Skeletal muscle satellite cell (primary cell): ENCODE results near the gene KDM3B.
"Not testable (repeated sequence)": the region's sequence is repeated elsewhere in the genome, so short reads cannot be mapped to it uniquely, and the experiment has no call there.

Experiments
- H3K27me3 ChIP-seq: 2 replicates; pipeline ENCODE4 v1.7.0; 2013; ENCODE audit warnings: low read length; ENCODE audit not compliant: control insufficient read depth, insufficient read depth
- H3K36me3 ChIP-seq: 2 replicates; pipeline ENCODE4 v1.7.0; 2013; ENCODE audit warnings: mild to moderate bottlenecking, control low read depth, low read length; ENCODE audit not compliant: insufficient read depth
- H3K4me1 ChIP-seq: 2 replicates; pipeline ENCODE4 v1.7.0; 2013; ENCODE audit warnings: low read length; ENCODE audit not compliant: control insufficient read depth, insufficient read depth
- H3K4me2 ChIP-seq: 2 replicates; pipeline ENCODE4 v1.7.0; 2013; ENCODE audit warnings: mild to moderate bottlenecking, low read length
- H3K4me3 ChIP-seq: 2 replicates; pipeline ENCODE4 v1.7.0; 2013; ENCODE audit warnings: low read length
- H3K9ac ChIP-seq: 2 replicates; pipeline ENCODE4 v1.7.0; 2013; ENCODE audit warnings: mild to moderate bottlenecking, low read depth, low read length, moderate library complexity
- H3K9me3 ChIP-seq: replicated peaks from 2 replicates; pipeline ENCODE4 v1.7.0; 2013; ENCODE audit warnings: mild to moderate bottlenecking, control low read depth, low read length

The KDM3B gene

GRCh38 chr5:138466125-138466899 is 113.8 kb downstream of the KDM3B start:
- Histone ChIP-seq H3K9me3 (no peaks in the 10 kb centered on the region), H3K4me1 (peaks cover 22% of the 10 kb centered on the region), H3K9ac (peak overlapping the region; percentile 86), H3K36me3 (peaks cover 36% of the 10 kb centered on the region), H3K27me3 (no peaks in the 10 kb centered on the region), H3K4me3 (peak overlapping the region; percentile 86), H3K4me2 (peak overlapping the region; percentile 99)

- Histone ChIP-seq H3K9ac (peak overlapping the region; percentile 86), H3K4me3 (peak overlapping the region; percentile 86), H3K36me3 (peaks cover 36% of the 10 kb centered on the region)
Measured at GRCh38 chr5:138466900-138467710, 114.6 kb downstream of the KDM3B start.

DNA sequence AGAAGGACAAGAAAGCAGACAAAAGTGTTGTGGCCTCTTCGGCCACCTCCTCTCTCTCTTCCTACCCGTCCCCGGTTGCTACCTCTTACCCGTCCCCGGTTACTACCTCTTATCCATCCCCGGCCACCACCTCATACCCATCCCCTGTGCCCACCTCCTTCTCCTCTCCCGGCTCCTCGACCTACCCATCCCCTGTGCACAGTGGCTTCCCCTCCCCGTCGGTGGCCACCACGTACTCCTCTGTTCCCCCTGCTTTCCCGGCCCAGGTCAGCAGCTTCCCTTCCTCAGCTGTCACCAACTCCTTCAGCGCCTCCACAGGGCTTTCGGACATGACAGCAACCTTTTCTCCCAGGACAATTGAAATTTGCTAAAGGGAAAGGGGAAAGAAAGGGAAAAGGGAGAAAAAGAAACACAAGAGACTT is 115.2 kb downstream of the KDM3B start:
- Histone ChIP-seq H3K9me3 (no peaks in the 10 kb centered on the region), H3K36me3 (peaks cover 36% of the 10 kb centered on the region), H3K9ac (peak overlapping the region; percentile 86), H3K27me3 (no peaks in the 10 kb centered on the region), H3K4me3 (peak overlapping the region; percentile 86), H3K4me1 (peaks cover 22% of the 10 kb centered on the region), H3K4me2 (peak overlapping the region; percentile 99)

More at GRCh38 chr5:138466900-138467710, 114.6 kb downstream of the KDM3B start:
- peaks cover 22% of the 10 kb centered on the region for H3K4me1 ChIP-seq
- H3K9me3 ChIP-seq, result no peaks in the 10 kb centered on the region
- no peaks in the 10 kb centered on the region for H3K27me3 ChIP-seq
- peak overlapping the region; percentile 99 for H3K4me2 ChIP-seq

- peaks cover 22% of the 10 kb centered on the region for H3K4me1 ChIP-seq
- H3K27me3 ChIP-seq, result no peaks in the 10 kb centered on the region
- H3K4me2 ChIP-seq, result peak overlapping the region; percentile 99
- peak overlapping the region; percentile 86 for H3K9ac ChIP-seq
- H3K4me3 ChIP-seq, result peak overlapping the region; percentile 86
- no peaks in the 10 kb centered on the region for H3K9me3 ChIP-seq
- peaks cover 36% of the 10 kb centered on the region for H3K36me3 ChIP-seq
Measured at GRCh38 chr5:138468133-138468965, 115.9 kb downstream of the KDM3B start.

DNA sequence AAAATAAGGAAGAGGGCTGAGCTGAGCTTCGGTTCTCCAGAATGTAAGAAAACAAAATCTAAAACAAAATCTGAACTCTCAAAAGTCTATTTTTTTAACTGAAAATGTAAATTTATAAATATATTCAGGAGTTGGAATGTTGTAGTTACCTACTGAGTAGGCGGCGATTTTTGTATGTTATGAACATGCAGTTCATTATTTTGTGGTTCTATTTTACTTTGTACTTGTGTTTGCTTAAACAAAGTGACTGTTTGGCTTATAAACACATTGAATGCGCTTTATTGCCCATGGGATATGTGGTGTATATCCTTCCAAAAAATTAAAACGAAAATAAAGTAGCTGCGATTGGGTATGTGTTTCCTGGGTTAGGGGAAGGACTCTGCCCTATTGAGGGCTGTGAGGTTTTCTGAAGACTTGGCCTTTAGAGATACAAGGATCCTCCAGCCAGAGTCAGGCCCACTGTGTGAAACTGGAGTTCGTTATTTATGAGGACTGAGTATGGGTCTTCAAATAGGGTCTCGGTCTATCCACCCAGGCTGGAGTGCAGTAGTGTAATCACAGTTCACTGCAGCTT is 116.6 kb downstream of the KDM3B start:
- H3K9me3 ChIP-seq, result no peaks in the 10 kb centered on the region
- peaks cover 22% of the 10 kb centered on the region for H3K4me1 ChIP-seq
- H3K27me3 ChIP-seq, result no peaks in the 10 kb centered on the region
- H3K4me3 ChIP-seq, result peak overlapping the region; percentile 86
- peaks cover 36% of the 10 kb centered on the region for H3K36me3 ChIP-seq
- peak overlapping the region; percentile 86 for H3K9ac ChIP-seq
- H3K4me2 ChIP-seq, result peak overlapping the region; percentile 99

DNA sequence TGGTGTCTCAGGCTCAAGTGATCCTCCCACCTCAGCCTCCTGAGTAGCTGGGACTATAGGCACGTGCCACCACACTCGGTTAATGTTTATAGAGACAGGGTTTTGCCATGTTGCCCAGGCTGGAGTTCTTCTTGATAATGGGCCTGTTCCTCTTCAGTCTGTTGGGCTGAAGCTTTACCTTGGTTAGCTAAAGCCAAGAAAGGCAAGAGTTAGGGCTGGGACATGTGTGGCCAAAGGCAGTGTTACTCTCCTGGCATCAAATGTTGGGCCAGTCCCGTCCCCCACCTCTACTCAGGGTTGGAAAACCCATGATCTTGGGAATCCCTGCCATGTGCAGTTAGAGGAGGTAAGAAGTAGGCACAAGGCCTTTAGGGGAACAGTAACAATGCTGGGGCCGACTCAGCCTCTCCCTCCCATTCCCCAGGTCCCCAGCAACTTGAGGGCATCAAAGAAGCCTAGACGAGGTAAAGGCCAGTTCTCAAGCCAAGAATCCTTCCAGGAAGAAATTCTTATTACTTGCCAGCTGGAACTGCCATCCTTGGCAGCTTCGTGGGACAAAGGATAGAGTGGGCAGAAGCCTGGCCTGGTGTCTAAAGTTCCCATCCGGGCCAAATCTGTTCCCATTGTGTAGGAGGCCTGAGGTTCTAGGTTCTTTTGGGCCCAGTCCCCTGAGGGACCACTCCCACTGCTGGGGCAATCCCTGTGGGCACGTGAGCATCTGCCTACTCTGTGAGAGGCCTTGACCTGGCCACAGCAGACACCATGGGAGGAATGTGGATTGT is 117.2 kb downstream of the KDM3B start:
- Histone ChIP-seq H3K4me2 (peak overlapping the region; percentile 99), H3K9ac (no peak overlapping the region), H3K4me1 (peaks cover 22% of the 10 kb centered on the region), H3K9me3 (no peaks in the 10 kb centered on the region), H3K36me3 (peaks cover 36% of the 10 kb centered on the region), H3K4me3 (no peak overlapping the region), H3K27me3 (no peaks in the 10 kb centered on the region)

GRCh38 chr5:138470322-138471051 is 118.0 kb downstream of the KDM3B start:
- Histone ChIP-seq H3K27me3 (no peaks in the 10 kb centered on the region), H3K36me3 (peaks cover 36% of the 10 kb centered on the region), H3K9me3 (no peaks in the 10 kb centered on the region), H3K4me3 (no peak overlapping the region), H3K9ac (no peak overlapping the region), H3K4me1 (peaks cover 22% of the 10 kb centered on the region), H3K4me2 (no peak overlapping the region)

GRCh38 chr5:138471052-138471361 is 118.5 kb downstream of the KDM3B start:
- H3K27me3 ChIP-seq, result no peaks in the 10 kb centered on the region
- peaks cover 32% of the 10 kb centered on the region for H3K36me3 ChIP-seq
- peaks cover 22% of the 10 kb centered on the region for H3K4me1 ChIP-seq
- no peaks in the 10 kb centered on the region for H3K9me3 ChIP-seq
- H3K9ac ChIP-seq, result no peak overlapping the region
- H3K4me3 ChIP-seq, result no peak overlapping the region
- no peak overlapping the region for H3K4me2 ChIP-seq

DNA sequence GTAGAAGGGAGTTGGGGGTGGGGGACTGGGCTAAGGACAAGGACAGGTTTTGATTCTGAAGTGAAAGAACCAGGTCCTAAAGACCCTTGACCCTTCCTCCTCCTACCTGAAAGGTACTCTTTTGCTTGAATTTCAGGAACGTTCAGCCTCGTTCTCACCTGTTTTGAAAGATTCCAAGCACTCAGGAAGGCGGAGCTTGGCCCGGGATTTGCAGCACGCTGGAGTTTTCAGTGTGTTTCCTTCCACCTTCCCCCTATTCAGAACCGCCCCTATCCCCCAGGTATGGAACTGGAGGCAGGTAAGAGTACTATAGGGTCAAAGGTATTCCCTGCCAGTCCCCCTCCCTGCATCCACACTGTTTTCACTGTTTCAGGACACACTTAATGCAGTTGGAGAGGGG is 119.9 kb downstream of the KDM3B start:
- Histone ChIP-seq H3K9ac (no peak overlapping the region), H3K4me1 (peaks cover 15% of the 10 kb centered on the region), H3K27me3 (no peaks in the 10 kb centered on the region), H3K36me3 (peaks cover 18% of the 10 kb centered on the region), H3K4me3 (no peak overlapping the region), H3K9me3 (no peaks in the 10 kb centered on the region), H3K4me2 (no peak overlapping the region)

DNA sequence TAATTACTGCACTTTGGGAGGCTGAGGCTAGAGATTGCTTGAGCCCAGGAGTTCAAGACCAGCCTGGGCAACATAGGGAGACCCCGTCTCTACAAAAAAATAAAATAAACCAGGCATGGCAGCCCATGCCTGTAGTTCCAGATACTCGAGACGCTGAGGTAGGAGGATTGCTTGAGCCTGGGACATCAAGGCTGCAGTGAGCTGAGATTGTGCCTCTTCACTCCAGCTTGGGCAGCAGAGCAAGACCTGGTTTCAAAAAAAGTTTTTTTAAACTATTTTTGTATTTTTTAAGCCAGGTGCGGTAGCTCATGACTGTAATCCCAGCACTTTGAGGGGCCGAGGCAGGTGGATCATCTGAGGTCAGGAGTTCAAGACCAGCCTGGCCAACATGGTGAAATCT is 120.7 kb downstream of the KDM3B start:
- not testable (repeated sequence) for H3K9me3 ChIP-seq, H3K27me3 ChIP-seq, H3K4me2 ChIP-seq, H3K4me3 ChIP-seq, H3K9ac ChIP-seq, H3K4me1 ChIP-seq
- peaks cover 10% of the 10 kb centered on the region for H3K36me3 ChIP-seq
